ENCODE results near the gene IL3RA. TPM values are rescaled to one million over a fixed set of nuclear protein-coding genes. Genes with fewer than 3 reads are reported as not detected.

Gene IL3RA
- total and polyA plus RNA-seq, 4 donors, result 0.33 to 1.7 (median 1.0) TPM

GRCh38 chrX:1354036-1355019 lies 17.7 kb downstream of the IL3RA start:
- H3K9me3 ChIP-seq (ENCODE audit: control insufficient read depth in 4 of 4, low read length in 3 of 4), result peaks cover 0 to 3% (median 2%) of the 10 kb centered on the region in 4 donors
- no peaks in the 10 kb centered on the region for H3K27me3 ChIP-seq (ENCODE audit: control insufficient read depth in 4 of 4, insufficient read depth in 4 of 4, low read length in 3 of 4)
- no peak for TF ChIP-seq HNF4A (conservative IDR thresholded peaks at IDR 0.05)
- TF ChIP-seq FOXA2 (IDR thresholded peaks at IDR 0.05), result no peak
- TF ChIP-seq RAD21 (IDR thresholded peaks at IDR 0.05), result no peak
- TF ChIP-seq FOXA1 (IDR thresholded peaks at IDR 0.05), result no peak
- TF ChIP-seq MAX (IDR thresholded peaks at IDR 0.05), result no peak
- TF ChIP-seq ATF3 (IDR thresholded peaks at IDR 0.05), result no peak
- no peak for TF ChIP-seq TAF1 (conservative IDR thresholded peaks at IDR 0.05)
- no peak for TF ChIP-seq GABPA (IDR thresholded peaks at IDR 0.05 in 1 of 2, conservative IDR thresholded peaks at IDR 0.05 in 1 of 2)
- TF ChIP-seq ZBTB33 (IDR thresholded peaks at IDR 0.05), result no peak
- TF ChIP-seq JUND (IDR thresholded peaks at IDR 0.05), result no peak
- TF ChIP-seq HNF4G (IDR thresholded peaks at IDR 0.05), result no peak
- no peak for TF ChIP-seq EGR1 (IDR thresholded peaks at IDR 0.05; ENCODE audit: low read depth in 2 of 2)
- TF ChIP-seq SP1 (IDR thresholded peaks at IDR 0.05), result no peak
- TF ChIP-seq NR2F2 (IDR thresholded peaks at IDR 0.05), result no peak
- no peak for TF ChIP-seq CTCF (IDR thresholded peaks at IDR 0.05; ENCODE audit: low read depth, low read length, missing input control)
- TF ChIP-seq YY1 (IDR thresholded peaks at IDR 0.05), result no peak
- no peak overlapping the region for H3K9ac ChIP-seq (ENCODE audit: low read depth in 1 of 2, low read length in 2 of 2)
- 80% methylated on average over 11 of the region's 11 CpGs for WGBS
- H3K4me3 ChIP-seq (ENCODE audit: low read depth in 1 of 3, low read length in 3 of 3), result no peak overlapping the region
- no peak for DNase-seq (ENCODE audit: low spot score)
- H3K4me1 ChIP-seq (ENCODE audit: control insufficient read depth in 4 of 4, insufficient read depth in 4 of 4, low read length in 3 of 4), result no peaks in the 10 kb centered on the region
- peaks cover 0 to 5% (median 3%) of the 10 kb centered on the region in 4 donors for H3K36me3 ChIP-seq (ENCODE audit: control insufficient read depth in 4 of 4, insufficient read depth in 3 of 4, low read depth in 1 of 4, low read length in 3 of 4)
- H3K27ac ChIP-seq (ENCODE audit: low read depth in 1 of 2, low read length in 2 of 2), result no peak overlapping the region

- H3K27me3 ChIP-seq (ENCODE audit: control insufficient read depth in 4 of 4, insufficient read depth in 4 of 4, low read length in 3 of 4), result no peaks in the 10 kb centered on the region
- no peak overlapping the region for H3K9ac ChIP-seq (ENCODE audit: low read depth in 1 of 2, low read length in 2 of 2)
- H3K36me3 ChIP-seq (ENCODE audit: control insufficient read depth in 4 of 4, insufficient read depth in 3 of 4, low read depth in 1 of 4, low read length in 3 of 4), result peaks cover 0 to 6% (median 3%) of the 10 kb centered on the region in 4 donors
- TF ChIP-seq JUND (IDR thresholded peaks at IDR 0.05), result no peak
- TF ChIP-seq TAF1 (conservative IDR thresholded peaks at IDR 0.05), result no peak
- TF ChIP-seq HNF4G (IDR thresholded peaks at IDR 0.05), result no peak
- no peak for TF ChIP-seq CTCF (IDR thresholded peaks at IDR 0.05; ENCODE audit: low read depth, low read length, missing input control)
- TF ChIP-seq RXRA (IDR thresholded peaks at IDR 0.05), result no peak
- TF ChIP-seq YY1 (IDR thresholded peaks at IDR 0.05), result no peak
- no peak for TF ChIP-seq EGR1 (IDR thresholded peaks at IDR 0.05; ENCODE audit: low read depth in 2 of 2)
- H3K27ac ChIP-seq (ENCODE audit: low read depth in 1 of 2, low read length in 2 of 2), result no peak overlapping the region
- 67% methylated on average over 11 of the region's 11 CpGs for WGBS
- DNase-seq (ENCODE audit: low spot score), result no peak
- H3K4me3 ChIP-seq (ENCODE audit: low read depth in 1 of 3, low read length in 3 of 3), result no peak overlapping the region
- peaks cover 0 to 3% (median 2%) of the 10 kb centered on the region in 4 donors for H3K9me3 ChIP-seq (ENCODE audit: control insufficient read depth in 4 of 4, low read length in 3 of 4)
- H3K4me1 ChIP-seq (ENCODE audit: control insufficient read depth in 4 of 4, insufficient read depth in 4 of 4, low read length in 3 of 4), result no peaks in the 10 kb centered on the region
Measured at GRCh38 chrX:1355131-1356046, 18.8 kb downstream of the IL3RA start.
